ENCODE data around the gene ATAD2B.

ATAD2B gene

DNA sequence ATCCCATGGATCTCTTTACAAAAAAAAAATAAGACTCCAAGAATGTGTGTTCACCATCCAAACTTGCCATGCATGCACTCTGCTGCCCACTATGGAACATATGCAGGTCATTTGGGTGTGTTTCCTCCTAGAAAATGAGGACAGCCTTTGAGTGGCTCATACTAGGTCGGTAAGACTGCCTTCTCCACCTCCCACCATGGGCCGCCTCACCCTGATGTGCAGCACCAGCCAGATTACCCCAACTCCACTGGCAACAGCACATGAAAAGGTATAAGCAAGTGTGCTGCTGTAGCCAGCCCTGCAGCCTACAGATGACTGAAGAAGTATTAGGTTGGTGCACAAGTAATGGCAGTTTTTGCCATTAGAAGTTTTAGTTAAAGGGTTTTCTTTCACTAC, 214.2 kb downstream of the ATAD2B start:
- H3K36me3 ChIP-seq (ENCODE audit: control insufficient read depth, insufficient read depth, low read length): no peaks in the 10 kb centered on the region
- no peak overlapping the region for H3K27ac ChIP-seq (ENCODE audit: low read depth, low read length)
- H3K9me3 ChIP-seq (ENCODE audit: control insufficient read depth, insufficient read depth, low read depth, low read length): no peaks in the 10 kb centered on the region
- no peaks in the 10 kb centered on the region for H3K27me3 ChIP-seq (ENCODE audit: control insufficient read depth, insufficient read depth, low read length)
- no peak overlapping the region for H3K9ac ChIP-seq (ENCODE audit: low read length)
- no peak overlapping the region for H3K4me3 ChIP-seq (ENCODE audit: low read depth, low read length)
- H3K4me1 ChIP-seq (ENCODE audit: control insufficient read depth, insufficient read depth, low read length): peaks cover 13% of the 10 kb centered on the region

GRCh38 chr2:23711979-23712755, 214.8 kb downstream of the ATAD2B start:
- H3K9ac ChIP-seq (ENCODE audit: low read length): no peak overlapping the region
- no peaks in the 10 kb centered on the region for H3K36me3 ChIP-seq (ENCODE audit: control insufficient read depth, insufficient read depth, low read length)
- no peak overlapping the region for H3K27ac ChIP-seq (ENCODE audit: low read depth, low read length)
- H3K4me3 ChIP-seq (ENCODE audit: low read depth, low read length): no peak overlapping the region
- peaks cover 13% of the 10 kb centered on the region for H3K4me1 ChIP-seq (ENCODE audit: control insufficient read depth, insufficient read depth, low read length)
- no peaks in the 10 kb centered on the region for H3K9me3 ChIP-seq (ENCODE audit: control insufficient read depth, insufficient read depth, low read depth, low read length)
- H3K27me3 ChIP-seq (ENCODE audit: control insufficient read depth, insufficient read depth, low read length): no peaks in the 10 kb centered on the region

GRCh38 chr2:23709311-23709710, 217.6 kb downstream of the ATAD2B start:
- H3K4me1 ChIP-seq (ENCODE audit: control insufficient read depth, insufficient read depth, low read length): peaks cover 13% of the 10 kb centered on the region
- H3K9ac ChIP-seq (ENCODE audit: low read length): no peak overlapping the region
- H3K36me3 ChIP-seq (ENCODE audit: control insufficient read depth, insufficient read depth, low read length): no peaks in the 10 kb centered on the region
- no peak overlapping the region for H3K4me3 ChIP-seq (ENCODE audit: low read depth, low read length)
- H3K27me3 ChIP-seq (ENCODE audit: control insufficient read depth, insufficient read depth, low read length): no peaks in the 10 kb centered on the region
- no peak overlapping the region for H3K27ac ChIP-seq (ENCODE audit: low read depth, low read length)
- H3K9me3 ChIP-seq (ENCODE audit: control insufficient read depth, insufficient read depth, low read depth, low read length): no peaks in the 10 kb centered on the region

DNA sequence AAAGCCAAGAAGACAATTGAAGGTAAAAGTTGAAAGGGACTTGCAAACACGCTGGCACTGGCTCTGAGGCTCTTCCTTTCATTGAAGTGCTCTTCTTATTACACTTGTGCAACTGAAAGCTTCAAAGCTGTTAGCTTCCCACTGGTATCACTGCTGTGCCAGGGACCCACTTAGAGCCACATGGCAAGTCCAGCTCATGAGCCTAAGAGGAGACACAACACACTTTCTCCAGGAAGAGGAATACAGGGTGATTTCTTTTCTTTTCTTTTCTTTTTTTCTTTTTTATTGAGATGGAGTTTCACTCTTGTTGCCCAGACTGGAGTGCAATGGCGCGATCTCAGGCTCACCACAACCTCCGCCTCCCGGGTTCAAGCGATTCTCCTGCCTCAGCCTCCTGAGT, 218.2 kb downstream of the ATAD2B start:
- no peaks in the 10 kb centered on the region for H3K36me3 ChIP-seq (ENCODE audit: control insufficient read depth, insufficient read depth, low read length)
- H3K27ac ChIP-seq (ENCODE audit: low read depth, low read length): no peak overlapping the region
- H3K4me1 ChIP-seq (ENCODE audit: control insufficient read depth, insufficient read depth, low read length): peaks cover 16% of the 10 kb centered on the region
- no peaks in the 10 kb centered on the region for H3K27me3 ChIP-seq (ENCODE audit: control insufficient read depth, insufficient read depth, low read length)
- H3K9me3 ChIP-seq (ENCODE audit: control insufficient read depth, insufficient read depth, low read depth, low read length): no peaks in the 10 kb centered on the region
- H3K9ac ChIP-seq (ENCODE audit: low read length): no peak overlapping the region
- H3K4me3 ChIP-seq (ENCODE audit: low read depth, low read length): no peak overlapping the region

- peaks cover 10% of the 10 kb centered on the region for H3K4me1 ChIP-seq (ENCODE audit: control insufficient read depth, insufficient read depth, low read length)
- no peak overlapping the region for H3K9ac ChIP-seq (ENCODE audit: low read length)
- no peak overlapping the region for H3K27ac ChIP-seq (ENCODE audit: low read depth, low read length)
- H3K36me3 ChIP-seq (ENCODE audit: control insufficient read depth, insufficient read depth, low read length): no peaks in the 10 kb centered on the region
- no peaks in the 10 kb centered on the region for H3K9me3 ChIP-seq (ENCODE audit: control insufficient read depth, insufficient read depth, low read depth, low read length)
- H3K4me3 ChIP-seq (ENCODE audit: low read depth, low read length): no peak overlapping the region
- H3K27me3 ChIP-seq (ENCODE audit: control insufficient read depth, insufficient read depth, low read length): no peaks in the 10 kb centered on the region
Measured at GRCh38 chr2:23707096-23707495, 219.8 kb downstream of the ATAD2B start.

- Histone ChIP-seq H3K27me3 (ENCODE audit: control insufficient read depth, insufficient read depth, low read length) (no peaks in the 10 kb centered on the region), H3K9ac (ENCODE audit: low read length) (no peak overlapping the region), H3K27ac (ENCODE audit: low read depth, low read length) (no peak overlapping the region), H3K4me1 (ENCODE audit: control insufficient read depth, insufficient read depth, low read length) (peaks cover 6% of the 10 kb centered on the region), H3K36me3 (ENCODE audit: control insufficient read depth, insufficient read depth, low read length) (no peaks in the 10 kb centered on the region), H3K9me3 (ENCODE audit: control insufficient read depth, insufficient read depth, low read depth, low read length) (no peaks in the 10 kb centered on the region), H3K4me3 (ENCODE audit: low read depth, low read length) (no peak overlapping the region)
Measured at GRCh38 chr2:23706613-23707078, 220.3 kb downstream of the ATAD2B start.

DNA sequence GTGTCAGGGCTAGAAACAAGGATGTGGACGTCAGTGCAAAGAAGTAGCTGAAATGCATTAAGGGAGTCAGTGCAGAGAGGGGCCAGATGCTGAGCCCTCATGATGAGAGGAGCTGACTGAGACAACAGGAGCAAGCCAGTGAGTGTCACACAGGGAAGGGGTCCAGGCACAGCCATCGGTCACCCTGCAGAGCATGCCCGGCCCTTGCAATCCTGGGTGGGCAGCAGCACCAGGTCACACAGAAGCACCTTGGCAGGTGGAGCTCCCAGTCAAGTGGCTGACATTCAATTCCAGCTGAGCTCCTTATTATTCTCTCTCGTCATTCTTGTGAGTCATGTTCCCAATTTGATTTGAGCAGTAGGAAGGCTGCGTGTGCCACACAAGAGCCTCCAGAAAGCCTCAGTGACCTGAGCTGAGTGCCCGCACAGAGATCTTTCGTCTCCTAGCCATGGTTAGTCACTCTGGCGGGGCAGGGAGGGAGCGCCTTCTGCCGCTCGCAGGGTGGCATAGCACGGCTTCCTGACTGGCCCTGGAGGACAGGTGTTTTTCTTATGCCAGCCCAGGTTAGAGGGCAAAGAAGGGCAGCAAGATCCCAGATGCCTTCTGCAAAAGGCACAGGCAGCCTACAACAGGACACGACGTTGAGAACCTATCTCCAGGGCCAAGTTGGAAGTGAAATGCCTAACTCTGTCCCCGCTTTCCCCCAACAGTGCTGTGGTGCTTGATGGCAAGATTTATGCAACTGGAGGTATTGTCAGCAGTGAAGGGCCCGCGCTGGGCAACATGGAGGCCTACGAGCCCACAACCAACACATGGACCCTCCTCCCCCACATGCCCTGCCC, 220.9 kb downstream of the ATAD2B start:
- Histone ChIP-seq H3K9me3 (ENCODE audit: control insufficient read depth, insufficient read depth, low read depth, low read length) (no peaks in the 10 kb centered on the region), H3K27ac (ENCODE audit: low read depth, low read length) (no peak overlapping the region), H3K36me3 (ENCODE audit: control insufficient read depth, insufficient read depth, low read length) (no peaks in the 10 kb centered on the region), H3K9ac (ENCODE audit: low read length) (no peak overlapping the region), H3K4me1 (ENCODE audit: control insufficient read depth, insufficient read depth, low read length) (peaks cover 5% of the 10 kb centered on the region), H3K27me3 (ENCODE audit: control insufficient read depth, insufficient read depth, low read length) (no peaks in the 10 kb centered on the region), H3K4me3 (ENCODE audit: low read depth, low read length) (no peak overlapping the region)

DNA sequence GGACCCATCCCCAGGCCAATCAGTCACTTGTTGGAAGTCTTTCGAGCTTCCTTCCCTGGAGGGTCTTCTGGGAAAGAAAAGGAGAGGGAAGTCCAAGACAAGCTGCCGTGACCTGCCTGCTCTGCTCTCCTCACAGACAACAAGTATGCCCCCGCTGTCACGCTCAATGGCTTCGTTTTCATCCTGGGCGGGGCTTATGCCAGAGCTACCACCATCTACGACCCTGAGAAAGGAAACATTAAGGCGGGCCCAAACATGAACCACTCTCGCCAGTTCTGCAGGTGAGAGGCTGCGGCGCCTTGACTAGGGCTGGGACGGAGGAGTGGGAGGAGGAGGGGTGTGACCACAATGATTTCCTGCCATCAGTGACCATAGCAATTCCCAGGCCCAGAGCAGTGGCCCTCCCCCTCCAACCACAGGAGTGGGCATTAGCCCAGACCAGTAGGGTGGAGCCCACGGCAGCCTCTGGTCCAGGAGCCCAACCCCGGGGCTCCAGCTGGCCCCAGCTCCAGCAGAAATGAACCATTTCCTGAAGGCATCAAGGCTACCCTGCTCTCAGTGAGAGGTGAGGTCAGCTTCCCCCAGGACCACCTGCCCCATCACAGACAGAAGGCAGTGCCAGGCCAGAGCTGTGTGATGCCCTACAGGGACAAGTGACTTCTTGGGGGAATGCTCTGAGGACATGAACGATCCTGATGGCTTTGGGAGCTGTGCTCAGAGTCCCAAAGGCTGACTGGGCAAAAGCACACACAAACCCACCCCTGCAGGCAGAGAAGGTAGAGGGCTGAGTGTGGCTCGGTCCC, 223.1 kb downstream of the ATAD2B start:
- Histone ChIP-seq H3K27me3 (ENCODE audit: control insufficient read depth, insufficient read depth, low read length) (no peaks in the 10 kb centered on the region), H3K4me1 (ENCODE audit: control insufficient read depth, insufficient read depth, low read length) (peaks cover 9% of the 10 kb centered on the region), H3K9me3 (ENCODE audit: control insufficient read depth, insufficient read depth, low read depth, low read length) (peaks cover 4% of the 10 kb centered on the region; the same call in 1 of the 2 replicates), H3K4me3 (ENCODE audit: low read depth, low read length) (no peak overlapping the region), H3K9ac (ENCODE audit: low read length) (no peak overlapping the region), H3K27ac (ENCODE audit: low read depth, low read length) (no peak overlapping the region), H3K36me3 (ENCODE audit: control insufficient read depth, insufficient read depth, low read length) (no peaks in the 10 kb centered on the region)

DNA sequence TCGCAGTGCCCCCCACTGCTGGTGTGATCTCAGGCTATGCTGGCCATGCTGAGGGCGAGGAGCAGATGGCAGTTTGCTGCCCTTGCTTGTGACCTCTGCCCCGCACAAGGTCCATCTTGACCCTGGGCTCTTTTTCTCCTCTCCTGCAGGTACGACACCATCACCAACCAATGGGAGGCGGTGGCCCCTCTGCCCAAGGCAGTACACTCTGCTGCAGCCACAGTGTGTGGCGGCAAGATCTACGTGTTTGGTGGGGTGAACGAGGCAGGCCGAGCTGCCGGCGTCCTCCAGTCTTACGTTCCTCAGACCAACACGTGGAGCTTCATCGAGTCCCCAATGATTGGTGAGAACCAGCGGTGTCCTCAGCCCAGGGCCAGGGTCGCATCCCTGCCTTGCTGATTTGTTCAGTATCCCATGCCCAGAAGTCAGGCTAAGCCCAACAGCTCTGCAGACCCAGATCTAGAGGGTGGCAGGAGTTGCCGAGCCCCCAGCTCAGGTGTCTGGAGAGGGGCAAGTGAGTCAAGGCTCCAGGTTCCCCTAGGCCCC, 223.8 kb downstream of the ATAD2B start:
- H3K4me3 ChIP-seq (ENCODE audit: low read depth, low read length): no peak overlapping the region
- H3K9me3 ChIP-seq (ENCODE audit: control insufficient read depth, insufficient read depth, low read depth, low read length): peaks cover 4% of the 10 kb centered on the region; the same call in 1 of the 2 replicates
- no peaks in the 10 kb centered on the region for H3K36me3 ChIP-seq (ENCODE audit: control insufficient read depth, insufficient read depth, low read length)
- H3K9ac ChIP-seq (ENCODE audit: low read length): no peak overlapping the region
- no peaks in the 10 kb centered on the region for H3K27me3 ChIP-seq (ENCODE audit: control insufficient read depth, insufficient read depth, low read length)
- H3K4me1 ChIP-seq (ENCODE audit: control insufficient read depth, insufficient read depth, low read length): peaks cover 11% of the 10 kb centered on the region
- H3K27ac ChIP-seq (ENCODE audit: low read depth, low read length): no peak overlapping the region

- no peaks in the 10 kb centered on the region for H3K27me3 ChIP-seq (ENCODE audit: control insufficient read depth, insufficient read depth, low read length)
- no peak overlapping the region for H3K9ac ChIP-seq (ENCODE audit: low read length)
- no peak overlapping the region for H3K27ac ChIP-seq (ENCODE audit: low read depth, low read length)
Measured at GRCh38 chr2:23700627-23701026, 226.3 kb downstream of the ATAD2B start.

More at GRCh38 chr2:23700627-23701026, 226.3 kb downstream of the ATAD2B start:
- Histone ChIP-seq H3K36me3 (ENCODE audit: control insufficient read depth, insufficient read depth, low read length) (peaks cover 3% of the 10 kb centered on the region), H3K4me3 (ENCODE audit: low read depth, low read length) (no peak overlapping the region), H3K9me3 (ENCODE audit: control insufficient read depth, insufficient read depth, low read depth, low read length) (peaks cover 4% of the 10 kb centered on the region; the same call in 1 of the 2 replicates), H3K4me1 (ENCODE audit: control insufficient read depth, insufficient read depth, low read length) (peaks cover 11% of the 10 kb centered on the region)

Measured in HUES6 (cell line).